Liver (tissue), 9 donors: ENCODE data around the gene PNPT1. TPM values are rescaled to one million over a fixed set of nuclear protein-coding genes. Genes with fewer than 3 reads are reported as not detected.

Source experiments
- DNase-seq: peaks from one replicate; pipeline ENCODE4 v3.0.0-alpha.2; 2017; ENCODE audit warnings: low spot score
- H3K27ac ChIP-seq, 2 donors: one replicate each; pipeline ENCODE4 v1.7.0; 2013; ENCODE audit warnings: inconsistent platforms in 2 of 2, low read length in 2 of 2, control low read depth in 1 of 2, low read depth in 1 of 2, mild to moderate bottlenecking in 1 of 2
- H3K27me3 ChIP-seq, 4 donors: one replicate each; pipeline versions ENCODE4 v1.6.1 to v1.7.0; 2013; ENCODE audit warnings: low read length in 3 of 4, inconsistent platforms in 1 of 4, mild to moderate bottlenecking in 1 of 4, moderate library complexity in 1 of 4; ENCODE audit not compliant: control insufficient read depth in 4 of 4, insufficient read depth in 4 of 4
- H3K36me3 ChIP-seq, 4 donors: one replicate each; pipeline versions ENCODE4 v1.6.1 to v1.7.0; 2013; ENCODE audit warnings: low read length in 3 of 4, mild to moderate bottlenecking in 3 of 4, low read depth in 1 of 4, moderate library complexity in 1 of 4; ENCODE audit not compliant: control insufficient read depth in 4 of 4, insufficient read depth in 3 of 4
- H3K4me1 ChIP-seq, 4 donors: one replicate each; pipeline versions ENCODE4 v1.6.1 to v1.7.0; 2013; ENCODE audit warnings: low read length in 3 of 4, mild to moderate bottlenecking in 3 of 4, moderate library complexity in 1 of 4; ENCODE audit not compliant: control insufficient read depth in 4 of 4, insufficient read depth in 4 of 4
- H3K4me3 ChIP-seq, 3 donors: one replicate each; pipeline versions ENCODE4 v1.6.1 to v1.7.0; 2013; ENCODE audit warnings: low read length in 3 of 3, control low read depth in 1 of 3, low read depth in 1 of 3, mild to moderate bottlenecking in 1 of 3
- H3K9ac ChIP-seq, 2 donors: one replicate each; pipeline ENCODE4 v1.7.0; 2013; ENCODE audit warnings: low read length in 2 of 2, mild to moderate bottlenecking in 2 of 2, moderate library complexity in 2 of 2, control low read depth in 1 of 2, low read depth in 1 of 2
- H3K9me3 ChIP-seq, 4 donors: one replicate each; pipeline versions ENCODE4 v1.6.1 to v1.7.0; 2013; ENCODE audit warnings: low read length in 3 of 4; ENCODE audit not compliant: control insufficient read depth in 4 of 4
- EGR1 ChIP-seq, 2 donors: IDR thresholded peaks; 2 replicates each; pipeline ENCODE4 v1.6.1; 2016 to 2018; ENCODE audit warnings: antibody characterized with exemption in 2 of 2, low read depth in 2 of 2
- FOXA2 ChIP-seq: IDR thresholded peaks from 2 replicates; pipeline ENCODE4 v1.6.1; 2016; ENCODE audit warnings: antibody characterized with exemption
- GABPA ChIP-seq, 2 donors: IDR thresholded peaks in 1 of 2; conservative IDR thresholded peaks in 1 of 2; 2 replicates each; pipeline ENCODE4 v1.6.1; 2016; ENCODE audit warnings: antibody characterized with exemption in 2 of 2, mild to moderate bottlenecking in 1 of 2, moderate library complexity in 1 of 2
- HNF4A ChIP-seq, 2 donors: conservative IDR thresholded peaks; 2 replicates each; pipeline ENCODE4 v1.6.1; 2016; ENCODE audit warnings: antibody characterized with exemption in 2 of 2, mild to moderate bottlenecking in 2 of 2
- HNF4G ChIP-seq: IDR thresholded peaks from 2 replicates; pipeline ENCODE4 v1.6.1; 2016; ENCODE audit warnings: antibody characterized with exemption
- JUND ChIP-seq, 2 donors: IDR thresholded peaks; 2 replicates each; pipeline ENCODE4 v1.6.1; 2016; ENCODE audit warnings: antibody characterized with exemption in 2 of 2
- NR2F2 ChIP-seq: IDR thresholded peaks from 2 replicates; pipeline ENCODE4 v1.6.1; 2016; ENCODE audit warnings: antibody characterized with exemption
- RAD21 ChIP-seq, 2 donors: IDR thresholded peaks; 2 replicates each; pipeline ENCODE4 v1.6.1; 2016; ENCODE audit warnings: antibody characterized with exemption in 2 of 2, mild to moderate bottlenecking in 2 of 2
- REST ChIP-seq: IDR thresholded peaks from 2 replicates; pipeline ENCODE4 v1.6.1; 2016; ENCODE audit warnings: antibody characterized with exemption, mild to moderate bottlenecking
- RXRA ChIP-seq, 2 donors: IDR thresholded peaks; 2 replicates each; pipeline ENCODE4 v1.6.1; 2017 to 2018; ENCODE audit warnings: antibody characterized with exemption in 2 of 2, mild to moderate bottlenecking in 1 of 2
- SP1 ChIP-seq: IDR thresholded peaks from 2 replicates; pipeline ENCODE4 v1.6.1; 2018; ENCODE audit warnings: antibody characterized with exemption, mild to moderate bottlenecking
- TAF1 ChIP-seq: conservative IDR thresholded peaks from 2 replicates; pipeline ENCODE4 v1.6.1; 2016; ENCODE audit warnings: antibody characterized with exemption, mild to moderate bottlenecking
- YY1 ChIP-seq: IDR thresholded peaks from 2 replicates; pipeline ENCODE4 v1.6.1; 2016; ENCODE audit warnings: antibody characterized with exemption, mild to moderate bottlenecking
- WGBS: extraction: QIAGEN DNeasy Blood & Tissue Kit; methylation state at CpG from one replicate; pipeline ENCODE4 v1.1.7; 2013; 5-methylcytosine and 5-hydroxymethylcytosine counted together
- polyA plus RNA-seq, 2 donors: library from polyadenylated mRNA; stranded (reverse) in 1 of 2; unstranded in 1 of 2; fragments of 200-250 nt in 1 of 2; fragments of >200 nt in 1 of 2; fragmentation: Nextera tagmentation in 1 of 2; extraction: Ambion mirVana in 1 of 2; gene quantifications; one replicate each; pipeline versions ENCODE4 v1.2.1 to v1.2.3, GENCODE V29; 2013 to 2015
- total RNA-seq, 2 donors: library from RNA; depleted of rRNA; stranded (reverse); fragments of >200 nt; gene quantifications; one replicate each; pipeline ENCODE4 v1.2.3, GENCODE V29; 2014
- TF ChIP-seq, protein P1 (sequence below): IDR thresholded peaks from 2 replicates; pipeline ENCODE4 v1.6.1; 2016; ENCODE audit warnings: antibody characterized with exemption
- TF ChIP-seq, protein P2 (sequence below): IDR thresholded peaks from 2 replicates; pipeline ENCODE4 v1.6.1; 2016; ENCODE audit warnings: antibody characterized with exemption
- TF ChIP-seq, protein P3 (sequence below): fragments of 150-350 bp; IDR thresholded peaks from 2 replicates; pipeline ENCODE4 v1.5.1; 2017; ENCODE audit warnings: improper control_type of control experiment, low read depth, low read length; ENCODE audit not compliant: missing input control
- TF ChIP-seq, protein P4 (sequence below): IDR thresholded peaks from 2 replicates; pipeline ENCODE4 v1.6.1; 2016; ENCODE audit warnings: antibody characterized with exemption
- donor health status: healthy.
- donor health status: healthy.
- donor health status: healthy.
- donor health status: healthy.
- donor health status: healthy.

PNPT1 gene
- total and polyA plus RNA-seq, 4 donors = 8.0 to 11.4 (median 8.7) TPM

GRCh38 chr2:55653255-55653654, 40.4 kb downstream of the PNPT1 start:
- no peak for DNase-seq
- H3K4me1 ChIP-seq = no peaks in the 10 kb centered on the region
- H3K27ac ChIP-seq = no peak overlapping the region
- H3K9me3 ChIP-seq = no peaks in the 10 kb centered on the region
- no peak overlapping the region for H3K9ac ChIP-seq
- H3K27me3 ChIP-seq = no peaks in the 10 kb centered on the region
- H3K36me3 ChIP-seq = peaks cover 6 to 23% (median 20%) of the 10 kb centered on the region in 4 donors
- H3K4me3 ChIP-seq = no peak overlapping the region
- WGBS = 98% methylated on average over 2 of the region's 2 CpGs
- TF ChIP-seq, protein P1, sequence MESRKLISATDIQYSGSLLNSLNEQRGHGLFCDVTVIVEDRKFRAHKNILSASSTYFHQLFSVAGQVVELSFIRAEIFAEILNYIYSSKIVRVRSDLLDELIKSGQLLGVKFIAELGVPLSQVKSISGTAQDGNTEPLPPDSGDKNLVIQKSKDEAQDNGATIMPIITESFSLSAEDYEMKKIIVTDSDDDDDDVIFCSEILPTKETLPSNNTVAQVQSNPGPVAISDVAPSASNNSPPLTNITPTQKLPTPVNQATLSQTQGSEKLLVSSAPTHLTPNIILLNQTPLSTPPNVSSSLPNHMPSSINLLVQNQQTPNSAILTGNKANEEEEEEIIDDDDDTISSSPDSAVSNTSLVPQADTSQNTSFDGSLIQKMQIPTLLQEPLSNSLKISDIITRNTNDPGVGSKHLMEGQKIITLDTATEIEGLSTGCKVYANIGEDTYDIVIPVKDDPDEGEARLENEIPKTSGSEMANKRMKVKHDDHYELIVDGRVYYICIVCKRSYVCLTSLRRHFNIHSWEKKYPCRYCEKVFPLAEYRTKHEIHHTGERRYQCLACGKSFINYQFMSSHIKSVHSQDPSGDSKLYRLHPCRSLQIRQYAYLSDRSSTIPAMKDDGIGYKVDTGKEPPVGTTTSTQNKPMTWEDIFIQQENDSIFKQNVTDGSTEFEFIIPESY = no peak
- TF ChIP-seq NR2F2 = no peak
- no peak for TF ChIP-seq YY1
- TF ChIP-seq EGR1 (IDR thresholded peaks at IDR 0.05; ENCODE audit: low read depth in 2 of 2) = no peak
- no peak for TF ChIP-seq FOXA2
- no peak for TF ChIP-seq GABPA (IDR thresholded peaks at IDR 0.05 in 1 of 2, conservative IDR thresholded peaks at IDR 0.05 in 1 of 2)
- TF ChIP-seq RXRA (IDR thresholded peaks at IDR 0.05) = no peak
- no peak for TF ChIP-seq HNF4A (conservative IDR thresholded peaks at IDR 0.05)
- no peak for TF ChIP-seq JUND (IDR thresholded peaks at IDR 0.05)
- TF ChIP-seq HNF4G = no peak
- TF ChIP-seq REST = no peak
- TF ChIP-seq, protein P2, sequence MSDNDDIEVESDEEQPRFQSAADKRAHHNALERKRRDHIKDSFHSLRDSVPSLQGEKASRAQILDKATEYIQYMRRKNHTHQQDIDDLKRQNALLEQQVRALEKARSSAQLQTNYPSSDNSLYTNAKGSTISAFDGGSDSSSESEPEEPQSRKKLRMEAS = no peak
- TF ChIP-seq TAF1 = no peak
- TF ChIP-seq RAD21 (IDR thresholded peaks at IDR 0.05) = no peak

DNA sequence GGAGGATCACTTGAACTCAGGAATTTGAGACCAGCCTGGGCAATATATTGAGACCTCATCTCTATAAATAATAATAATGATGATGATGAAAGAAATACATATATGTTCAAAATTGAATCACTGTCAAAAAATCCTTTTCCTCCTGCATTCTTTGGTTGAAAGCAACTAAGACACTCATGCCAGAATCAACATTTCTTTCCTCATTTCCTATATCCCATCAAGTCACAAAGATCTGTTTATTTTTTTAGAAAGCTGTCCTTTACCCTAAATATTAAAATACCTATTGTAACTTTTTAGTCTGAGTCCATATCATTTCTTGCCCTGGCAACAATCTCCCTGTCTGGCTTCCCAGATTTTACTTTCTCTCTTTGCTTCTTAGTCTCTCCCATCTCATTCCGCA, 44.4 kb downstream of the PNPT1 start:
- TF ChIP-seq RXRA (IDR thresholded peaks at IDR 0.05) = no peak
- no peak for TF ChIP-seq FOXA2
- no peak for TF ChIP-seq GABPA (IDR thresholded peaks at IDR 0.05 in 1 of 2, conservative IDR thresholded peaks at IDR 0.05 in 1 of 2)
- TF ChIP-seq RAD21 (IDR thresholded peaks at IDR 0.05) = no peak
- no peak for TF ChIP-seq YY1
- TF ChIP-seq, protein P3, sequence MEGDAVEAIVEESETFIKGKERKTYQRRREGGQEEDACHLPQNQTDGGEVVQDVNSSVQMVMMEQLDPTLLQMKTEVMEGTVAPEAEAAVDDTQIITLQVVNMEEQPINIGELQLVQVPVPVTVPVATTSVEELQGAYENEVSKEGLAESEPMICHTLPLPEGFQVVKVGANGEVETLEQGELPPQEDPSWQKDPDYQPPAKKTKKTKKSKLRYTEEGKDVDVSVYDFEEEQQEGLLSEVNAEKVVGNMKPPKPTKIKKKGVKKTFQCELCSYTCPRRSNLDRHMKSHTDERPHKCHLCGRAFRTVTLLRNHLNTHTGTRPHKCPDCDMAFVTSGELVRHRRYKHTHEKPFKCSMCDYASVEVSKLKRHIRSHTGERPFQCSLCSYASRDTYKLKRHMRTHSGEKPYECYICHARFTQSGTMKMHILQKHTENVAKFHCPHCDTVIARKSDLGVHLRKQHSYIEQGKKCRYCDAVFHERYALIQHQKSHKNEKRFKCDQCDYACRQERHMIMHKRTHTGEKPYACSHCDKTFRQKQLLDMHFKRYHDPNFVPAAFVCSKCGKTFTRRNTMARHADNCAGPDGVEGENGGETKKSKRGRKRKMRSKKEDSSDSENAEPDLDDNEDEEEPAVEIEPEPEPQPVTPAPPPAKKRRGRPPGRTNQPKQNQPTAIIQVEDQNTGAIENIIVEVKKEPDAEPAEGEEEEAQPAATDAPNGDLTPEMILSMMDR = no peak
- TF ChIP-seq, protein P4, sequence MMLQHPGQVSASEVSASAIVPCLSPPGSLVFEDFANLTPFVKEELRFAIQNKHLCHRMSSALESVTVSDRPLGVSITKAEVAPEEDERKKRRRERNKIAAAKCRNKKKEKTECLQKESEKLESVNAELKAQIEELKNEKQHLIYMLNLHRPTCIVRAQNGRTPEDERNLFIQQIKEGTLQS = no peak
- TF ChIP-seq SP1 = no peak
- no peak for TF ChIP-seq HNF4A (conservative IDR thresholded peaks at IDR 0.05)
- no peak for TF ChIP-seq EGR1 (IDR thresholded peaks at IDR 0.05; ENCODE audit: low read depth in 2 of 2)
- TF ChIP-seq, protein P1 = no peak
- TF ChIP-seq TAF1 = no peak
- TF ChIP-seq NR2F2 = no peak
- TF ChIP-seq REST = no peak

More for the DNA sequence above, 44.4 kb downstream of the PNPT1 start:
- H3K4me3 ChIP-seq = no peak overlapping the region
- H3K9ac ChIP-seq = no peak overlapping the region
- peaks cover 6 to 16% (median 14%) of the 10 kb centered on the region in 4 donors for H3K36me3 ChIP-seq
- H3K9me3 ChIP-seq = no peaks in the 10 kb centered on the region
- H3K27ac ChIP-seq = no peak overlapping the region
- H3K27me3 ChIP-seq = no peaks in the 10 kb centered on the region
- H3K4me1 ChIP-seq = no peaks in the 10 kb centered on the region
- DNase-seq = no peak
- WGBS = 98% methylated on average over 1 of the region's 1 CpG
